AG09319 (cell line): ENCODE measurements around the gene SCRG1.

Source experiments
- DNase-seq: peaks from one replicate; pipeline ENCODE4 v3.0.0-alpha.2; 2010; ENCODE audit warnings: low read depth; ENCODE audit errors: extremely low read depth
- TF ChIP-seq, protein P1 (sequence below): IDR thresholded peaks from 2 replicates; pipeline ENCODE4 v1.5.1; 2011; ENCODE audit warnings: low read depth, mild to moderate bottlenecking, inconsistent platforms, low read length, moderate library complexity

The SCRG1 gene

DNA sequence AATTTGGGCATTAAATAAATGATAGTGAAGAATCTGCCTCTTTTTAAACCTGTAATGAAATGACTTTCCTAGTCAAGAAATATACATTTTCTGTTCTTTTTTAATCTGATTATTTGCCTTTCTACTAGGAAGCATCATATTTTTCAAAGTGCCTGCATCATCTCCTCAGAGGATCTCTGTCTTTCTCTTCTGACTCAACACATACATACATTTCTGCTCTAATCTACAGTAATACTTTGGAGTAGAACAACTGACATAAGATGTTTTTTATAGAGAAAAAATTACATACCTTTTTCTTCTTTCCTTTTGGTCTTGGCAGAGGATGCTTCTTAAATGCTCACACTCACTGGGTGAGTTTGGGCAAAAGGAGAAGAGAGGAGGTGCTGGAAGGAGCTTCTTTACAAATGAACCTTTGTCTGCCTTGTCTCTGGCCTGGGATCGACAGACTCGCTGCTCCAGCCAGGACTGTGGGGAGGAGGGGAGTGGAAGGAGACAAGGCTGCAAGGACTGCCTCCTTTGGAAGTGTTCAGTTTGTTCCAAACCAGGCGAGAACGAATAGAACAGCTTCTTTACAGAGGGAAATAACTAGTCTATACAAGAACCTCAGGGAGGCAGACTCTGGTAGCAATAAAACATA is at the start of gene SCRG1:
TSS of gene SCRG1 (minus strand) at position 338 of the 637 bp plus-strand sequence. CDS start 7,702 bp downstream, outside the sequence.
- DNase-seq = no peak
- TF ChIP-seq, protein P1, sequence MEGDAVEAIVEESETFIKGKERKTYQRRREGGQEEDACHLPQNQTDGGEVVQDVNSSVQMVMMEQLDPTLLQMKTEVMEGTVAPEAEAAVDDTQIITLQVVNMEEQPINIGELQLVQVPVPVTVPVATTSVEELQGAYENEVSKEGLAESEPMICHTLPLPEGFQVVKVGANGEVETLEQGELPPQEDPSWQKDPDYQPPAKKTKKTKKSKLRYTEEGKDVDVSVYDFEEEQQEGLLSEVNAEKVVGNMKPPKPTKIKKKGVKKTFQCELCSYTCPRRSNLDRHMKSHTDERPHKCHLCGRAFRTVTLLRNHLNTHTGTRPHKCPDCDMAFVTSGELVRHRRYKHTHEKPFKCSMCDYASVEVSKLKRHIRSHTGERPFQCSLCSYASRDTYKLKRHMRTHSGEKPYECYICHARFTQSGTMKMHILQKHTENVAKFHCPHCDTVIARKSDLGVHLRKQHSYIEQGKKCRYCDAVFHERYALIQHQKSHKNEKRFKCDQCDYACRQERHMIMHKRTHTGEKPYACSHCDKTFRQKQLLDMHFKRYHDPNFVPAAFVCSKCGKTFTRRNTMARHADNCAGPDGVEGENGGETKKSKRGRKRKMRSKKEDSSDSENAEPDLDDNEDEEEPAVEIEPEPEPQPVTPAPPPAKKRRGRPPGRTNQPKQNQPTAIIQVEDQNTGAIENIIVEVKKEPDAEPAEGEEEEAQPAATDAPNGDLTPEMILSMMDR = no peak

DNA sequence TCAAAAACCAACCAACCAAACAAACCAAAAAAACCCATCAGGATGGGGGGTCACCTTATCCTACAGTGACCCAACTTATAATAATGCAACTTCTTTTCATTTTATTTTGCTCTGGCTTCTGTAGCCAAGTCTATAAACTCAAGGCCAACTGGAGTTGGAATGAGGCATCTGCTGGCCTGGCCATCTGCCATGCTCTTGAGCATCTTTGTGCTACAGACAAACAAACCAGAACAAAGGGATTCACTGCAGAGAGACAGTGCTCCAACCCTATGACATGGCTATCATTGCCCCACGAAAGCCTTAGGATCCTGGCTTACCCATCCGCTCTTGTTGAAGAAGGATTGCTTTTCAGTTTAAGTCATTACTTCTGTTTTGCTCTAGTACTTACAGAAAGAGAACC is 49.2 kb upstream of the SCRG1 start:
- TF ChIP-seq, protein P1 = no peak
- peak; percentile 5 for DNase-seq

DNA sequence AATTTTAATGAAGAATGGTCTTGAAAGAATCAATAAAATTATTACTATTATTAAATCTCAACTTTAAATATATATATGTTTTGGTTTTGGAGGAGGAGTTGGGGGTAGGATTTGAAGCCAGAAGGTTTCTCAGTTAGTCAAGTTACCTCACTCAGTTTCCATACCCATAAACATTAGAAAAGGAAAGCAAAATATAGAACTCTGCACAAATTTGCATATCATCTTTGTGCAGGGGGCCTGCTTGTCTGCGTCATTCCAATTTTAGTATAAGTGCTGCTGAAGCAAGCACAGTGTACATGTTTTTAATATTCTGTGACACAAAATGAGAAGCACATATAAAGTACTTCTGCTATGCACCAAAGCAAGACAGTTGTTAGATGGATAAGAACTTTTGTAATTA is 47.5 kb upstream of the SCRG1 start:
- no peak for DNase-seq
- TF ChIP-seq, protein P1 = no peak

DNA sequence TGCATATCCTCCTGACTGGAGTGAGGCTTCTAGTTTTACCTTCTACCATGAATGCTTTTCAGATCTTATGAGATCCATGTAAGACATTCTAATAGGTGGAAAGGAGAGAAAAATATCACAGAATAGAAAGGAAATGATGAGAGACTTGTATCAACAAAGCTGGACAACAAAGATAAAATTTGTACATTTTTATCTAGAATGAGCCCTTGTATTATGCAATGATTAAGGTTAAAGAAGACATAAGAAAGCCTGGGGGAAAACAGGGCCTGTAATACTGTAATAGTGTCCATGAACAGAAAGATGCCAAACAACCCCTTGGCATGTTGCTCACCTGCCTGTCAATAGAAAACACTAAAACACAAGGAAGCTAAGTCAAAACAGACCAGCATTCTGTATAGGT is 44.2 kb upstream of the SCRG1 start:
- TF ChIP-seq, protein P1 = no peak
- no peak for DNase-seq

DNA sequence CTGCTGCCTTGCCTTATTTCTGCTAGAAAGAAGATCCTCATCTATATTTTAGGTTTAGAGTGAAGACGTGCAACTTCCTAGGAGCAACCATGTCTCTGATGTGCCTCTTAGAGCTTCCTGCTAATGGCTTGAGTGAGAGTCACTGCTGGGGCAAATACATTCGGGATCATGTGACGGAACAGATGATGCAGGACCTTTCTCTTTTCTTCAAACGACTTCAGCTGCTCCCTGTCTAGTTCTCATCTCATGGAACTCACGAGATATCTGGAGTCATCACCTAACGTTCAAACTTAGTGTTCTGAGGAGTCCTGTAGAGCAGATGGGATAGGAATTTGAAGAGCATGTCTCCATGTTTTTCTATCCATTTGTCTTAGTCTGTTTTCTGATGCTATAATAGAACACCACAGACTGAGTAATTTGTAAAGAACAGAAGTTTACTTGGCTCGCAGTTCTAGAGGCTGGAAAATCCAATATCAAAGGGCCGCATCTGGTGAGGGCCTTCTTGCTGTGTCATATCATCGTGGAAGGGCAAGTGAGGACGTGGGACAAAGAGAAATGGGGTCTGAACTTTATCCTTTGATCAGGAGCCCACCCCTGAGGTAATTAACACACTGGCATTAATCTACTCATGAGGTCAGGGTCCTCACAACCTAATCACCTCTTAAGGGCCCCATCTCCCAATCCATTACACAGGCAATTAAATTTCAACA is 43.5 kb upstream of the SCRG1 start:
- TF ChIP-seq, protein P1 = no peak
- no peak for DNase-seq

DNA sequence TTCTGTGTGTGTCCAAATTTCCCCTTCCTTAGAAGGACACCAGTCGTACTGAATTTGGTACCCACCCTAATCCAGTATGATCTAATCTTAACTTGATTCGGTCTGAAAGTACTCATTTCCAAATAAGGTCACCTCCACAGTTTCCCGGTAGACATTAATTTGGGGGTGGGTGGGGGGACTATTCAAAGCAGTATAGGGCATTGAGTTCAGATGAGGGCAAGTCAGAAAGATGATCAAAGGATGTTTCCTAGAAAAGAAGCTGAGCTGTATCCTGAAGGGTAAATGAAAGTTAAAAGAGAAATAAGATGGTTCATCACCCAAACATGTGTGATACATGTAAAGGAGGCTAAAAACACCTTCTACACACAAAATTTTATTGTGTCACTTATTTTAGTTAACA is 42.0 kb upstream of the SCRG1 start:
- TF ChIP-seq, protein P1 = no peak
- DNase-seq = no peak

DNA sequence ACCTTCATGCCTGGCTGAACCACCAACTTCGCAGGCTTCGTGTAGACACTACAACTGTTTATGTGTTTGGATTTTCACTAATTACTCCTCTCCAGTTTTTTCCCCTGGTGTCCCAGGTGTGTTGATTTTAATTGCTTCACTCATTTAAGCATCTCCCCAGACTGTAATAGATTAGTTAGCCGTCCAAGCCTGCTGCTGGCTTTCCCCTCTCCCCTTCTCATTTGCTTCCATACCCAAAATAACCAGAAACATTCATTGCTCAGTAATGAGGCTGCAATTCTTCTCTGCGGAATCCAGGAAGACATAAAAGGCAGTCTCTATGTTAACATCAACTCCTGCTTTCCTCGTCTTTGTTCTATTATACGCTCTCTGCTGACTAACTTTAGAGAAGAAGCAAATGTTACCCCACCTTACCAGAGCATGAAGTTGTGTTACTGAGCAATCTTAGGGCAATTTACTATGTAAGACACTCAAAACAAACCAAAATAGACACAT is 37.9 kb upstream of the SCRG1 start:
- TF ChIP-seq, protein P1 = no peak
- no peak for DNase-seq
